HepG2 (cell line): ENCODE results near the gene PSAP. TPM values are rescaled to one million over a fixed set of nuclear protein-coding genes. Genes with fewer than 3 reads are reported as not detected.
A peak's percentile ranks its signal among the peaks of the same experiment; 100 is the strongest.

ENCODE experiments used
- ATAC-seq: fragments of 200-7000 bp; cut with Tn5 transposase; 3 replicates; pipeline ENCODE4 v1.9.1; 2020; ENCODE audit warnings: mild to moderate bottlenecking, moderate library complexity
- BruUV-seq: library from RNA; stranded (reverse); fragments of 400-500 nt; replicated peaks from 2 replicates; lab custom pipeline; 2021; lab: Mats Ljungman, UMichigan
- CTCF ChIA-PET: fragments of 300-600 bp; formaldehyde crosslinking; extraction: SDS; loops from one replicate; lab custom pipeline; 2021; ENCODE audit warnings: low total read pairs, inconsistent platforms, low intra/inter-chr PET ratio; lab: Yijun Ruan, JAX
- POLR2A ChIA-PET: fragments of 350-600 bp; sonication (Branson Sonifier 250); formaldehyde crosslinking; loops from one replicate; lab custom pipeline; 2020; ENCODE audit warnings: antibody characterized with exemption, inconsistent platforms; lab: Yijun Ruan, JAX
- DNase-seq: peaks from one replicate; pipeline ENCODE4 v3.0.0-alpha.2; 2015; ENCODE audit warnings: low spot score
- FAIRE-seq: peaks from 3 replicates; lab custom pipeline; 2011; peaks lifted over from hg19 to GRCh38; lab: Jason Lieb, UNC
- H2AFZ ChIP-seq: one replicate; pipeline ENCODE4 v1.6.1; 2011; ENCODE audit warnings: low read length, inconsistent platforms
- H3K27ac ChIP-seq: fragments of 300-600 bp; 3 replicates; pipeline ENCODE4 v1.8.0; 2011; ENCODE audit warnings: mixed run types, mild to moderate bottlenecking, mixed read lengths, low read length, inconsistent platforms; ENCODE audit not compliant: insufficient read depth; ENCODE audit errors: extremely low read length
- H3K27me3 ChIP-seq, 2 experiments: fragments of 200-600 bp in 1 of 2; 2 replicates in 1 of 2; 3 replicates in 1 of 2; pipeline versions ENCODE4 v1.6.0 to v1.8.0; 2011; ENCODE audit warnings: low read length in 2 of 2, mild to moderate bottlenecking in 2 of 2, moderate library complexity in 2 of 2, inconsistent platforms in 1 of 2; ENCODE audit not compliant: insufficient read depth in 2 of 2, control insufficient read depth in 1 of 2
- H3K36me3 ChIP-seq, 2 experiments: fragments of 200-600 bp in 1 of 2; replicated peaks in 1 of 2; 2 replicates in 1 of 2; 3 replicates in 1 of 2; pipeline versions ENCODE4 v1.5.1 to v1.8.0; 2011; ENCODE audit warnings: low read length in 2 of 2, inconsistent platforms in 1 of 2; ENCODE audit not compliant: insufficient read depth in 2 of 2, control insufficient read depth in 1 of 2
- H3K4me1 ChIP-seq: 2 replicates; pipeline ENCODE4 v1.5.1; 2012; ENCODE audit warnings: low read length, inconsistent platforms; ENCODE audit not compliant: insufficient read depth
- H3K4me2 ChIP-seq: 2 replicates; pipeline ENCODE4 v1.6.0; 2011; ENCODE audit warnings: low read depth, low read length, inconsistent platforms
- H3K4me3 ChIP-seq, 3 experiments: fragments of 200-600 bp in 1 of 3; sonication (generic), shearing (Covaris generic) in 1 of 3; replicated peaks in 1 of 3; 2 replicates each; pipeline ENCODE4 v1.5.1; 2011 to 2016; ENCODE audit warnings: low read length in 3 of 3, inconsistent platforms in 2 of 3, low read depth in 2 of 3, mild to moderate bottlenecking in 2 of 3, control low read depth in 1 of 3, mixed read lengths in 1 of 3; ENCODE audit not compliant: insufficient read depth in 1 of 3
- H3K79me2 ChIP-seq: one replicate; pipeline ENCODE4 v1.6.1; 2011; ENCODE audit warnings: low read length, inconsistent platforms; ENCODE audit not compliant: insufficient read depth
- H3K9ac ChIP-seq: 2 replicates; pipeline ENCODE4 v1.6.0; 2011; ENCODE audit warnings: mild to moderate bottlenecking, low read depth, low read length, inconsistent platforms; ENCODE audit not compliant: insufficient read depth
- H3K9me3 ChIP-seq: 2 replicates; pipeline ENCODE4 v1.5.1; 2012; ENCODE audit warnings: mild to moderate bottlenecking, low read length
- H4K20me1 ChIP-seq: 2 replicates; pipeline ENCODE4 v1.6.0; 2011; ENCODE audit warnings: inconsistent platforms, mild to moderate bottlenecking, low read length, moderate library complexity; ENCODE audit not compliant: insufficient read depth
- AKAP8 ChIP-seq: sonication (generic); formaldehyde crosslinking; IDR thresholded peaks from 2 replicates; pipeline ENCODE4 v1.5.1; 2020; ENCODE audit warnings: mild to moderate bottlenecking, missing genetic modification reagents
- CCDC6 ChIP-seq: sonication (generic); formaldehyde crosslinking; IDR thresholded peaks from 2 replicates; pipeline ENCODE4 v1.8.1; 2022; ENCODE audit warnings: mild to moderate bottlenecking, missing genetic modification reagents, moderate library complexity
- KDM1A ChIP-seq: IDR thresholded peaks from 2 replicates; pipeline ENCODE4 v1.6.1; 2016; ENCODE audit warnings: missing compliant biosample characterization
- NR2F1 ChIP-seq, 2 experiments: fragments of 450-650 bp in 1 of 2; formaldehyde crosslinking in 1 of 2; IDR thresholded peaks; 2 replicates each; pipeline versions ENCODE4 v1.5.0 to v1.6.1; 2016 to 2020; ENCODE audit warnings: mild to moderate bottlenecking in 1 of 2, missing compliant biosample characterization in 1 of 2, missing genetic modification reagents in 1 of 2, moderate library complexity in 1 of 2
- TBX3 ChIP-seq: fragments of 450-650 bp; IDR thresholded peaks from 2 replicates; pipeline ENCODE4 v1.6.1; 2017; ENCODE audit warnings: antibody characterized with exemption, mild to moderate bottlenecking, inconsistent platforms, borderline replicate concordance
- ZBTB20 ChIP-seq: sonication (generic); formaldehyde crosslinking; IDR thresholded peaks from 2 replicates; pipeline ENCODE4 v1.8.1; 2023; ENCODE audit warnings: missing genetic modification reagents, low read depth, mild to moderate bottlenecking, borderline replicate concordance
- ZFX ChIP-seq: sonication (generic); formaldehyde crosslinking; IDR thresholded peaks from 2 replicates; pipeline ENCODE4 v1.4.0; 2020; ENCODE audit warnings: mild to moderate bottlenecking, low read depth, missing genetic modification reagents, moderate library complexity
- ZNF720 ChIP-seq: sonication (generic); formaldehyde crosslinking; IDR thresholded peaks from 2 replicates; pipeline ENCODE4 v1.4.0; 2020; ENCODE audit warnings: missing genetic modification reagents
- WGBS: methylation state at CpG from one replicate; pipeline ENCODE4 v1.1.6; 2017; ENCODE audit warnings: low lambda C conversion rate; 5-methylcytosine and 5-hydroxymethylcytosine counted together
- in situ Hi-C: cut with HindIII; loops from 2 replicates; pipeline ENCODE4 v1.10.0; 2017; ENCODE audit warnings: low pct_unique_long_range_greater_than_20kb; ENCODE audit not compliant: extremely low pct_ligation_motif_present
- intact Hi-C: fragments of 100-400 bp; cut with micrococcal nuclease; formaldehyde crosslinking; loops from one replicate; pipeline ENCODE4 v1.10.0; 2022; ENCODE audit not compliant: unreplicated experiment
- polyA plus RNA-seq, 8 experiments: library from polyadenylated mRNA; depleted of rRNA in 3 of 8; stranded (reverse) in 7 of 8; unstranded in 1 of 8; fragments of >200 nt; fragmentation: Illumina TruSeq in 4 of 8; extraction: Trizol in 4 of 8; gene quantifications; 2 replicates each; pipeline versions ENCODE4 v1.2.1 to v1.2.3, GENCODE V29; 2011 to 2016; ENCODE audit warnings: low read depth in 4 of 8, missing spikeins in 1 of 8, mixed read lengths in 1 of 8; ENCODE audit not compliant: insufficient read depth in 1 of 8
- total RNA-seq, 5 experiments: library from RNA; depleted of rRNA; stranded (reverse); fragments of >200 nt; fragmentation: Illumina TruSeq; extraction: Trizol; gene quantifications; 2 replicates each; pipeline ENCODE4 v1.2.3, GENCODE V29; 2016; ENCODE audit warnings: low read depth in 1 of 5
- TF ChIP-seq, protein P1 (sequence below): IDR thresholded peaks from 2 replicates; pipeline ENCODE4 v1.6.1; 2016; ENCODE audit warnings: missing biosample characterization, missing genetic modification reagents, low read depth
- TF ChIP-seq, protein P2 (sequence below): sonication (generic); formaldehyde crosslinking; IDR thresholded peaks from 2 replicates; pipeline ENCODE4 v1.8.1; 2022; ENCODE audit warnings: mild to moderate bottlenecking, missing genetic modification reagents
- TF ChIP-seq, protein P3 (sequence below): sonication (generic); formaldehyde crosslinking; IDR thresholded peaks from 2 replicates; pipeline ENCODE4 v1.5.0; 2020; ENCODE audit warnings: mild to moderate bottlenecking, missing genetic modification reagents, moderate library complexity
- TF ChIP-seq, protein P4 (sequence below): sonication (generic); formaldehyde crosslinking; IDR thresholded peaks from 2 replicates; pipeline ENCODE4 v1.9.0; 2022; ENCODE audit warnings: low read depth, missing genetic modification reagents
- TF ChIP-seq, protein P5 (sequence below): sonication (generic); formaldehyde crosslinking; IDR thresholded peaks from 2 replicates; pipeline ENCODE4 v1.8.1; 2023; ENCODE audit warnings: mild to moderate bottlenecking, inconsistent platforms, moderate library complexity, missing genetic modification reagents, borderline replicate concordance

The PSAP gene
- total and polyA plus RNA-seq, 2 of the 13 experiments (the other 11 are each of a cell fraction or from before 2014, with no cell fraction given) = 323 to 643 TPM

DNA sequence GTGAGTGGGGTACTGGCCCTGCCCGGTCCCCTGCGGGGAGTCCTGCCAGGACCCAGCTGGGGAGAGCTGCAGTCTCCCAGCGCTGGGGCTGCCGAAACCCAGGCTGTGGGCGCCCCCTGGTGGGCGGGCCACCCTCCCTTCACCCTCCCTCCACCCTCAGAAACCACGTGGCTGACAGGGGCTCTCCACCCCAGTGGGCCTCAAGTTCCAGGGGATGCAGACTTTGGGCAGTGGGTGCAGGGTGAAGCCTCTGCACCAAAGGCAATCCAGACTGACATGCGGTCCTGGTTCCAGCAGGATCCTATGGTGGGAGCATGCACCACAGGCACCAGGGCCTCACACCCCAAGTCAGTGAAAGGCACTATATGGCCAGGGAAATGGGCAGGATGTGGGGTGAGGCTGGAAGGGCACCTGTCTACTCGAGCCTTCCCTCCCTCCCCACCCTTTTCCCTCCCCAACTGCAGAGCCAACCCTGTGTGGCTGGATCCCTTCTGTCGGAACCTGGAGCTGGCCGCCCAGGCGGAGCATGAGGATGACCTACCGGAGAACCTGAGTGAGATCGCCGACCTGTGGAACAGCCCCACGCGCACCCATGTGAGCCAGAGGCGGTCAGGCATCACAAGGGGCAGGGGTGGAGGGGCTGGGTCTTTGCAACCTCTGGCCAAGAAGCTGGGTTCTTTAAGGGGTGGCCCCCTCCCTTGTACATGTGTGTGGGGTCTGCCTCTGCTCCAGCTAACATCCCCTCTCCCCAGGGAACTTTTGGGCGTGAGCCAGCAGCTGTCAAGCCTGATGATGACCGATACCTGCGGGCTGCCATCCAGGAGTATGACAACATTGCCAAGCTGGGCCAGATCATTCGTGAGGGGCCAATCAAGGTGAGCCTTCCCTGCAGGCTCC lies 38.8 kb downstream of the PSAP start:
- Histone ChIP-seq H3K79me2 (no peaks in the 10 kb centered on the region), H3K4me2 (no peak overlapping the region), H3K9me3 (no peaks in the 10 kb centered on the region), H3K27me3 (no peaks in the 10 kb centered on the region), H3K36me3 (peaks cover 10 to 20% of the 10 kb centered on the region in 2 experiments; a peak in 4 of 5 replicates), H2AFZ (no peak overlapping the region), H3K27ac (no peak overlapping the region), H3K9ac (no peak overlapping the region), H3K4me3 (no peak overlapping the region), H4K20me1 (no peaks in the 10 kb centered on the region), H3K4me1 (no peaks in the 10 kb centered on the region)
- intact Hi-C loops = loop anchor here (1.0 to 5.0 kb wide), 2 partner anchors 40 to 116 kb away; partner anchors contain the start of gene VSIR
- ATAC-seq (peak; percentile 88), FAIRE-seq (no peak), DNase-seq (peak; percentile 27)
- in situ Hi-C loops = no loop called here
- ChIA-PET CTCF (interaction anchor here (1.2 to 1.3 kb wide), 3 partner anchors 84 to 115 kb away, joined by 3 to 4 read pairs (median 3); no protein-coding TSS in a partner anchor), POLR2A (interaction anchor here (1.0 to 1.4 kb wide), 2 partner anchors 39 kb away, joined by 3 to 4 read pairs; partner anchors contain the start of gene PSAP)
- BruUV-seq = no TSS peak
- 10% methylated on average over 6 of the region's 22 CpGs for WGBS
- TF ChIP-seq, protein P1, sequence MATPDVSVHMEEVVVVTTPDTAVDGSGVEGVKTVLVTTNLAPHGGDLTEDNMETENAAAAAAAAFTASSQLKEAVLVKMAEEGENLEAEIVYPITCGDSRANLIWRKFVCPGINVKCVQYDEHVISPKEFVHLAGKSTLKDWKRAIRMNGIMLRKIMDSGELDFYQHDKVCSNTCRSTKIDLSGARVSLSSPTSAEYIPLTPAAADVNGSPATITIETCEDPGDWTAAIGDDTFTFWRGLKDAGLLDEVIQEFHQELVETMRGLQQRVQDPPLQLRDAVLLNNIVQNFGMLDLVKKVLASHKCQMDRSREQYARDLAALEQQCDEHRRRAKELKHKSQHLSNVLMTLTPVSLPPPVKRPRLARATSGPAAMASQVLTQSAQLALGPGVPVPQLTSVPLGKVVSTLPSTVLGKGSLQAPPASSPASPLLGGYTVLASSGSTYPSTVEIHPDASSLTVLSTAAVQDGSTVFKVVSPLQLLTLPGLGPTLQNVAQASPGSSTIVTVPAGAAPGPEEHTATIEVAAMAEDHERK (CRISPR knock-in tag) = no peak
- no peak for TF ChIP-seq KDM1A (CRISPR knock-in tag)
- 0 out of 2 replicates have a peak, but pooled peaks have one; percentile 47 for TF ChIP-seq CCDC6
- TF ChIP-seq, protein P2, sequence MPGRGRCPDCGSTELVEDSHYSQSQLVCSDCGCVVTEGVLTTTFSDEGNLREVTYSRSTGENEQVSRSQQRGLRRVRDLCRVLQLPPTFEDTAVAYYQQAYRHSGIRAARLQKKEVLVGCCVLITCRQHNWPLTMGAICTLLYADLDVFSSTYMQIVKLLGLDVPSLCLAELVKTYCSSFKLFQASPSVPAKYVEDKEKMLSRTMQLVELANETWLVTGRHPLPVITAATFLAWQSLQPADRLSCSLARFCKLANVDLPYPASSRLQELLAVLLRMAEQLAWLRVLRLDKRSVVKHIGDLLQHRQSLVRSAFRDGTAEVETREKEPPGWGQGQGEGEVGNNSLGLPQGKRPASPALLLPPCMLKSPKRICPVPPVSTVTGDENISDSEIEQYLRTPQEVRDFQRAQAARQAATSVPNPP (CRISPR knock-in tag) = no peak
- TF ChIP-seq ZFX = peak; percentile 28; the same call in 1 of the 2 replicates
- TF ChIP-seq, protein P3, sequence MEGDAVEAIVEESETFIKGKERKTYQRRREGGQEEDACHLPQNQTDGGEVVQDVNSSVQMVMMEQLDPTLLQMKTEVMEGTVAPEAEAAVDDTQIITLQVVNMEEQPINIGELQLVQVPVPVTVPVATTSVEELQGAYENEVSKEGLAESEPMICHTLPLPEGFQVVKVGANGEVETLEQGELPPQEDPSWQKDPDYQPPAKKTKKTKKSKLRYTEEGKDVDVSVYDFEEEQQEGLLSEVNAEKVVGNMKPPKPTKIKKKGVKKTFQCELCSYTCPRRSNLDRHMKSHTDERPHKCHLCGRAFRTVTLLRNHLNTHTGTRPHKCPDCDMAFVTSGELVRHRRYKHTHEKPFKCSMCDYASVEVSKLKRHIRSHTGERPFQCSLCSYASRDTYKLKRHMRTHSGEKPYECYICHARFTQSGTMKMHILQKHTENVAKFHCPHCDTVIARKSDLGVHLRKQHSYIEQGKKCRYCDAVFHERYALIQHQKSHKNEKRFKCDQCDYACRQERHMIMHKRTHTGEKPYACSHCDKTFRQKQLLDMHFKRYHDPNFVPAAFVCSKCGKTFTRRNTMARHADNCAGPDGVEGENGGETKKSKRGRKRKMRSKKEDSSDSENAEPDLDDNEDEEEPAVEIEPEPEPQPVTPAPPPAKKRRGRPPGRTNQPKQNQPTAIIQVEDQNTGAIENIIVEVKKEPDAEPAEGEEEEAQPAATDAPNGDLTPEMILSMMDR = peak; percentile 95
- no peak for TF ChIP-seq NR2F1 (CRISPR knock-in tag; IDR thresholded peaks at IDR 0.05)
- no peak for TF ChIP-seq ZBTB20 (CRISPR knock-in tag)
- TF ChIP-seq, protein P4, sequence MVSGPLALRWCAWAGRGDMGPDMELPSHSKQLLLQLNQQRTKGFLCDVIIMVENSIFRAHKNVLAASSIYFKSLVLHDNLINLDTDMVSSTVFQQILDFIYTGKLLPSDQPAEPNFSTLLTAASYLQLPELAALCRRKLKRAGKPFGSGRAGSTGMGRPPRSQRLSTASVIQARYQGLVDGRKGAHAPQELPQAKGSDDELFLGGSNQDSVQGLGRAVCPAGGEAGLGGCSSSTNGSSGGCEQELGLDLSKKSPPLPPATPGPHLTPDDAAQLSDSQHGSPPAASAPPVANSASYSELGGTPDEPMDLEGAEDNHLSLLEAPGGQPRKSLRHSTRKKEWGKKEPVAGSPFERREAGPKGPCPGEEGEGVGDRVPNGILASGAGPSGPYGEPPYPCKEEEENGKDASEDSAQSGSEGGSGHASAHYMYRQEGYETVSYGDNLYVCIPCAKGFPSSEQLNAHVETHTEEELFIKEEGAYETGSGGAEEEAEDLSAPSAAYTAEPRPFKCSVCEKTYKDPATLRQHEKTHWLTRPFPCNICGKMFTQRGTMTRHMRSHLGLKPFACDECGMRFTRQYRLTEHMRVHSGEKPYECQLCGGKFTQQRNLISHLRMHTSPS (CRISPR knock-in tag) = 0 out of 2 replicates have a peak, but pooled peaks have one; percentile 26
- TF ChIP-seq TBX3 = no peak
- 0 out of 2 replicates have a peak, but pooled peaks have one; percentile 20 for TF ChIP-seq ZNF720 (CRISPR knock-in tag)
- TF ChIP-seq, protein P5, sequence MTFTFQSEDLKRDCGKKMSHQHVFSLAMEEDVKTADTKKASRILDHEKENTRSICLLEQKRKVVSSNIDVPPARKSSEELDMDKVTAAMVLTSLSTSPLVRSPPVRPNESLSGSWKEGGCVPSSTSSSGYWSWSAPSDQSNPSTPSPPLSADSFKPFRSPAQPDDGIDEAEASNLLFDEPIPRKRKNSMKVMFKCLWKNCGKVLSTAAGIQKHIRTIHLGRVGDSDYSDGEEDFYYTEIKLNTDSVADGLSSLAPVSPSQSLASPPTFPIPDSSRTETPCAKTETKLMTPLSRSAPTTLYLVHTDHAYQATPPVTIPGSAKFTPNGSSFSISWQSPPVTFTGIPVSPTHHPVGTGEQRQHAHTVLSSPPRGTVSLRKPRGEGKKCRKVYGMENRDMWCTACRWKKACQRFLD (CRISPR knock-in tag) = no peak
- TF ChIP-seq AKAP8 = peak; percentile 67; the same call in 1 of the 2 replicates
